GM19452 (cell line): ENCODE results near the gene SKIC2.
"Not testable (repeated sequence)": the region's sequence is repeated elsewhere in the genome, so short reads cannot be mapped to it uniquely, and the experiment has no call there.

Experiments used
- ATAC-seq: cut with Tn5 transposase; IDR thresholded peaks from one replicate; pipeline ENCODE4 v1.9.1; 2021; ENCODE audit not compliant: unreplicated experiment

The SKIC2 gene

GRCh38 chr6:31968791-31969711 lies 10.1 kb downstream of the SKIC2 start:
- no peak for ATAC-seq

- no peak for ATAC-seq
Observed at GRCh38 chr6:31969712-31970603, 11.0 kb downstream of the SKIC2 start.

GRCh38 chr6:31970604-31971271 lies 11.8 kb downstream of the SKIC2 start:
- no peak for ATAC-seq

DNA sequence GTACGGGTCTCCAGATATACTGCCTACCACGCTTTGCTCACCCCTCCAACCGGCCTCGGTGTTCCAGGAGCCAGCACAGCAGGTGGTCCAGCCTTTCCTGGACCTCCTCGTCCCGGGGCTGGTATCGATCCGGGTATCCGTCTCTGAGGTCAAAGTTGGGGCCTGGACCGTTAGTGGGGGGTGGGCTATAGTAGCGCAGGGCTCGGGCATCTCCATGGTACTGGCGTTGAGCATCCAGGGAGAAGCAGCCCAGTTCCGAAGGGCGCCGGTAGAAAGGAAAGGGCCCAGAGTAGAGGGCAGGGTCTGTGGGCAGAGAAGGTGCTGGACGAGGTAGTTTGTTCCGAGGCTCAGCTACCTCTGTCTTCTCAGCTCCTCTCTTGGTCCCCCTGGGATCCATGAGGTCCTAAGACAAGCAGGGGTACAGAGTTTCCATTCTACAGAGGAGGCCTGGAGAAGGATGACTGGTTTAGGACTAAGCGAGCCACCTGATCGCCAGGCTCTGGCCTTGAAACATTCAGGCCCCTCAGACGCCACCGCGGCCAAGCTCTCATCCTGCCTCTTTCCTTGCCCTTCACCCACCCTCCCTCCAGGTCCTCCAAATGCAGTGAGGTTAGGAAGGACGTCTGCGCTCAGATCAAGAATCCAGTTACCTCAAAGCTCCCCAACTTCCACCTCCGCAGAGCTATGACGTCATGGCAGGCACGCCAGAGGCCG lies 12.5 kb downstream of the SKIC2 start:
- no peak for ATAC-seq

DNA sequence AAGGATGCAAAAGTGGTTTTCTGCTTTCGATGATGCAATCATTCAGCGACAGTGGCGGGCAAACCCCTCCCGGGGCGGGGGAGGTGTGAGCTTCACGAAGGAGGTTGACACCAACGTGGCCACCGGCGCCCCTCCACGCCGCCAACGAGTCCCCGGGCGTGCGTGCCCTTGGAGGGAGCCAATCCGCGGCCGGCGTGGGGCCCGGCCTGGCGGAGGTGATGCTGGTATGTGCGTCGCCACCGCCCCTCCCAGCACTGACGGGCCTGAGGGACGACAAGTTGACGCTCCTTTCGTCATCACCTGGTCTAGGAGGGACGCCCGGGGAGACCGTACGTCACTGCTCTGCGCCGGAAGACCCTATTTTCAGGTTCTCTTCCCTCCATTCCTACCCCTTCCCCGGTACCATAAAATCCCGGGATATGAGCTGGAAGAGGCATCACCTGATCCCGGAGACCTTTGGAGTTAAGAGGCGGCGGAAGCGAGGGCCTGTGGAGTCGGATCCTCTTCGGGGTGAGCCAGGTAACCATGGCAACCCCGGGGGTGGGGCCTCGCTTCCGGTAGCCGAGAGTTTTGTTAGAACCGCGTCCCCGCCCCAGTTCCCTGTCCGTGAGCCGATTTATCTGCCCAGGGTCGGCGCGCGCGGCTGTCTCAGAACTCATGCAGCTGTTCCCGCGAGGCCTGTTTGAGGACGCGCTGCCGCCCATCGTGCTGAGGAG lies 13.2 kb downstream of the SKIC2 start, which contains the start of gene DXO:
DXO (minus strand) TSS at position 146 of the 716 bp plus-strand sequence. CDS start 463 bp downstream, outside the sequence.
- ATAC-seq: peak; percentile 91

- no peak for ATAC-seq
Observed at GRCh38 chr6:31972709-31973350, 13.9 kb downstream of the SKIC2 start.

DNA sequence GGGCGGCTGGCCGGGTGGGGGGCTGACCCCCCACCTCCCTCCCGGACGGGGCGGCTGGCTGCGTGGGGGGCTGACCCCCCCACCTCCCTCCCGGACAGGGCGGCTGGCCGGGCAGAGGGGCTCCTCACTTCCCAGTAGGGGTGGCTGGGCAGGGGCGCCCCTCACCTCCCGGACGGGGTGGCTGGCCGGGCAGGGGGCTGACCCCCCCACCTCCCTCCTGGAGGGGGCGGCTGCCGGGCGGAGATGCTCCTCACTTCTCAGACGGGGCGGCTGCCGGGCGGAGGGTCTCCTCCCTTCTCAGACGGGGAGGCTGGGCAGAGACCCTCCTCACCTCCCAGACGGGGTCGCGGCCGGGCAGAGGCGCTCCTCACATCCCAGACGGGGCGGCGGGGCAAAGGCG lies 17.1 kb downstream of the SKIC2 start:
- not testable (repeated sequence) for ATAC-seq

DNA sequence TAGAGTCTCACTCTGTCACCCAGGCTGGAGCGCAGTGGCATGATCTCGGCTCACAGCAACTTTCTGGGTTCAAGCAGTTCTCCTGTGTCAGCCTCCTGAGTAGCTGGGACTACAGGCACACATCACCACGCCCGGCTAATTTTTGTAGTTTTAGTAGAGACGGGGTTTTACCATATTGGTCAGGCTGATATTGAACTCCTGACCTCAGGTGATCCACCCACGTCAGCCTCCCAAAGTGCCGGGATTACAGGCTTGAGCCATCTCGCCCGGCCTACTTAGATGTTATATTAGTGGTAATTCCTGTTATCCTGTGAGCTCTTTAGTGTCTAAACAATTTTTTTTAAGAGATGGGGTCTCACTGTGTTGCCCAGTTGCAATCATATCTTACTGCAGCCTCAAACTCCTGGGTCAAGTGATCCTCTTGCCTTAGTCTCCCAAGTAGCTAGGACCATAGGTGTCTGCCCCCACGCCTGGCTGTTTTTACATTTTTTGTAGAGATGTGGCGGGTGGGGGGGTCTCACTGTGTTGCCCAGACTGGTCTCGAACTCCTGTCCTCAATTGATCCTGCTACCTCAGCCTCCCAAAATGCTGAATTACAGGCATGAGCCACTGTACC lies 18.9 kb downstream of the SKIC2 start:
- no peak for ATAC-seq

GRCh38 chr6:31978831-31979230 lies 19.9 kb downstream of the SKIC2 start:
- no peak for ATAC-seq

GRCh38 chr6:31979238-31979898 lies 20.4 kb downstream of the SKIC2 start:
- no peak for ATAC-seq

DNA sequence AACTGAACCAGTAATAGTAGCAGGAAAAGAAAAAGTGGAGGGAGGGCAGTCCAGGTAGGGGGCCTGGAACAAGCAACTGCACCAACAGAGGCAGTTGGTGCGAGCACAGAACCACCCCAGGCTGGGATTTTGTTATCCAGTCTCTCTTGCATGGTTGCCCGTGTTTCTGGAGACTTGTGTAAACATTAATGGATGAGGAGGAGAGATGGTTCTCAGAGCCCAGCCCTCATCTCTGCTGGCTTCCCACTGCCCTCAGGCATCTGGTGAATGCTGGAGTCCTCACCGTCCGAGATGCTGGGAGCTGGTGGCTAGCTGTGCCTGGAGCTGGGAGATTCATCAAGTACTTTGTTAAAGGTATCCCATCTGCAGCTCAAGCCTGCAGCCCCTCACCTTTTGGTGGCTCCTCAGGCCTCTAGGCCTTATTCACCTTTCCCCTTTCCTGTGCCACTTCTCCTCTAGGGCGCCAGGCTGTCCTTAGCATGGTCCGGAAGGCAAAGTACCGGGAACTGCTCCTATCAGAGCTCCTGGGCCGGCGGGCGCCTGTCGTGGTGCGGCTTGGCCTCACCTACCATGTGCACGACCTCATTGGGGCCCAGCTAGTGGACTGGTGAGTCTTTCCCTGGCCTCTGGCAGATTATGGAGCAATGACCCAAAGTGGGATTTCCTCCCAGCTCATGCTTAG lies 21.4 kb downstream of the SKIC2 start:
- not testable (repeated sequence) for ATAC-seq

- ATAC-seq: not testable (repeated sequence)
Observed at GRCh38 chr6:31980998-31981397, 22.0 kb downstream of the SKIC2 start.

DNA sequence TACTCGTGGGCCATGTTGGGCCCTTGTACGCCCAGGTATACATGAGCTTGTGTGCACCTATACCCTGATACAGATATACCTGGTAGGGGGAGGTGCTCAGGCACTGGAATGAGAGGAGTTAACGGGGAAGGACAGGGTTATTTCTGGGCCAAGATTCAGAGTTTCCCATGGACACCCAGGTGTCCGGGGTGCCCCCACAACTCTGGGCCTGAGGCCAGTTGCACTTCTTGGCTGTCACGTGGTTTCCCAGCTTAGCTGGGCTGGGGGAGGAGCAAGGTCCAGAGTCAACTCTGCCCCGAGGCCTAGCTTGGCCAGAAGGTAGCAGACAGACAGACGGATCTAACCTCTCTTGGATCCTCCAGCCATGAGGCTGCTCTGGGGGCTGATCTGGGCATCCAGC lies 22.8 kb downstream of the SKIC2 start, which contains the start of gene C4A:
C4A (plus strand) TSS at position 314 of the 400 bp plus-strand sequence; CDS start at position 365, 51 bp downstream.
- not testable (repeated sequence) for ATAC-seq

GRCh38 chr6:31989363-31989762 lies 30.4 kb downstream of the SKIC2 start:
- ATAC-seq: not testable (repeated sequence)

GRCh38 chr6:31994421-31994820 lies 35.4 kb downstream of the SKIC2 start:
- not testable (repeated sequence) for ATAC-seq

- not testable (repeated sequence) for ATAC-seq
Observed at GRCh38 chr6:31996385-31996784, 37.4 kb downstream of the SKIC2 start.

- not testable (repeated sequence) for ATAC-seq
Observed at GRCh38 chr6:32002546-32003268, 43.7 kb downstream of the SKIC2 start.
